Measurements from ENCODE around the gene C16orf74.

The C16orf74 gene

GRCh38 chr16:85710732-85711131 lies 40.2 kb downstream of the C16orf74 start:
- DNase-seq (ENCODE audit: insufficient read length) (no peak), FAIRE-seq (no peak)
- no peak for TF ChIP-seq POLR2A (IDR thresholded peaks at IDR 0.05; ENCODE audit: low read depth, low read length)
- TF ChIP-seq TAF1 (IDR thresholded peaks at IDR 0.05; ENCODE audit: borderline replicate concordance, low read depth, low read length), result no peak
- no peak for TF ChIP-seq POLR2AphosphoS5 (IDR thresholded peaks at IDR 0.05; ENCODE audit: low read depth, low read length)

GRCh38 chr16:85709766-85710585 lies 40.9 kb downstream of the C16orf74 start:
- DNase-seq (ENCODE audit: insufficient read length), result no peak
- no peak for TF ChIP-seq TAF1 (IDR thresholded peaks at IDR 0.05; ENCODE audit: borderline replicate concordance, low read depth, low read length)
- TF ChIP-seq POLR2AphosphoS5 (IDR thresholded peaks at IDR 0.05; ENCODE audit: low read depth, low read length), result no peak
- no peak for TF ChIP-seq POLR2A (IDR thresholded peaks at IDR 0.05; ENCODE audit: low read depth, low read length)
- no peak for FAIRE-seq

- TF ChIP-seq POLR2AphosphoS5 (IDR thresholded peaks at IDR 0.05; ENCODE audit: low read depth, low read length), result no peak
- TF ChIP-seq POLR2A (IDR thresholded peaks at IDR 0.05; ENCODE audit: low read depth, low read length), result no peak
- TF ChIP-seq TAF1 (IDR thresholded peaks at IDR 0.05; ENCODE audit: borderline replicate concordance, low read depth, low read length), result no peak
- DNase-seq (ENCODE audit: insufficient read length) (no peak), FAIRE-seq (no peak)
Measured at GRCh38 chr16:85708338-85708737, 42.6 kb downstream of the C16orf74 start.

GRCh38 chr16:85707528-85708095 lies 43.3 kb downstream of the C16orf74 start:
- FAIRE-seq, result no peak
- TF ChIP-seq POLR2AphosphoS5 (IDR thresholded peaks at IDR 0.05; ENCODE audit: low read depth, low read length) (no peak), POLR2A (IDR thresholded peaks at IDR 0.05; ENCODE audit: low read depth, low read length) (no peak), TAF1 (IDR thresholded peaks at IDR 0.05; ENCODE audit: borderline replicate concordance, low read depth, low read length) (no peak)
- DNase-seq (ENCODE audit: insufficient read length), result no peak

- DNase-seq (ENCODE audit: insufficient read length), result no peak
- FAIRE-seq, result no peak
- TF ChIP-seq POLR2A (IDR thresholded peaks at IDR 0.05; ENCODE audit: low read depth, low read length) (no peak), POLR2AphosphoS5 (IDR thresholded peaks at IDR 0.05; ENCODE audit: low read depth, low read length) (no peak)
Measured at GRCh38 chr16:85706449-85707034, 44.4 kb downstream of the C16orf74 start.

DNA sequence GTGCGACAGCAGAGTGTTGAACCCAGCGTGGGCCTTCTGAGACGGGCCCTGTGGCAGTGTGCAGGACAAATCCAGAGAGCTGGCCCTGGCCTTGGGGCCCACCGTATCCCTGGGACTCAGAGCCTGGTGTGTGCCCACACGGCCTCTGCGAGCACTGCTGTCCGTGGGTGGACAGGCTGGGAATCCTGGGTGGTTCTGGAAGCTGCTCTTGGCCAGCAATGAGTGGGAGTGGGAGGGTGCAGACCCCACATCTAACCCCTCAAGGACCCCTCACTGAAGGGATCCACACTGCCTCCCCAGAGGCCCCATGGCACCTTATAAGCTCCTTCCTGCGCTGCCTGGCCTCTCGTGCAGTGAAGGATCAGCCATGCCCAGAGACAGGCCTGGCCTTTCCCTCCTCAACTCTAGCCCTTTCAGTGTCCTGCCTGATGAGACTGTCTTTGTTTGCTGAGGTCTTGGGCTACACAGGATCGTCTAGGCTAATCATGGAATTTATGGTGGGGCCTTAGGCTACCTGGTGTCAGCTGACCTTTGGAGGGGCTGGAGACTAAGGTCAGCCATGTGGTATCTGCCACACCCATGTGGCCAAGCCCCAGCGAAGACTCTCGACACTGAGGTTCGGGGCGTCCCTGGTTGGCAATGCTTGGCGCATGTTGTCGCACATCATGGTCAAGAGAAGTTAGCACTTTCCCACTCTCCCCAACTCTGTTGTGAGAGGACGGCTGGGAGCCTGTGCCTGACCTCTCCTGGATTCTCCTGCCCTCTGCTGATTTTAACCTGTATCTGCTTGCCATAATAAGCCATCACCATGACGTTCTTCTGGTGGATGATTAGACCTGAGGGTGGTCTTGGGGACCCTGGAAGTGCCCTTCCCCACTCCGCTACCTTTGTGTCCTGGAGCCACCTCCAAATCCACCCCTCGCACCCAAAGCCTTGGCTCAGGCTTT lies 45.7 kb downstream of the C16orf74 start:
- FAIRE-seq (no peak), DNase-seq (ENCODE audit: insufficient read length) (no peak)
- no peak for TF ChIP-seq POLR2A (IDR thresholded peaks at IDR 0.05; ENCODE audit: low read depth, low read length)
- TF ChIP-seq TAF1 (IDR thresholded peaks at IDR 0.05; ENCODE audit: borderline replicate concordance, low read depth, low read length), result no peak
- no peak for TF ChIP-seq POLR2AphosphoS5 (IDR thresholded peaks at IDR 0.05; ENCODE audit: low read depth, low read length)

- DNase-seq (ENCODE audit: insufficient read length) (no peak), FAIRE-seq (no peak)
- TF ChIP-seq POLR2A (IDR thresholded peaks at IDR 0.05; ENCODE audit: low read depth, low read length), result no peak
Measured at GRCh38 chr16:85704011-85704410, 46.9 kb downstream of the C16orf74 start.

- TF ChIP-seq POLR2A (IDR thresholded peaks at IDR 0.05; ENCODE audit: low read depth, low read length) (no peak), TAF1 (IDR thresholded peaks at IDR 0.05; ENCODE audit: borderline replicate concordance, low read depth, low read length) (no peak), POLR2AphosphoS5 (IDR thresholded peaks at IDR 0.05; ENCODE audit: low read depth, low read length) (no peak)
- DNase-seq (ENCODE audit: insufficient read length) (no peak), FAIRE-seq (no peak)
Measured at GRCh38 chr16:85699628-85700027, 51.3 kb downstream of the C16orf74 start.

GRCh38 chr16:85698935-85699558 lies 51.8 kb downstream of the C16orf74 start:
- FAIRE-seq, result no peak
- no peak for DNase-seq (ENCODE audit: insufficient read length)
- TF ChIP-seq POLR2AphosphoS5 (IDR thresholded peaks at IDR 0.05; ENCODE audit: low read depth, low read length) (no peak), POLR2A (IDR thresholded peaks at IDR 0.05; ENCODE audit: low read depth, low read length) (no peak)

DNA sequence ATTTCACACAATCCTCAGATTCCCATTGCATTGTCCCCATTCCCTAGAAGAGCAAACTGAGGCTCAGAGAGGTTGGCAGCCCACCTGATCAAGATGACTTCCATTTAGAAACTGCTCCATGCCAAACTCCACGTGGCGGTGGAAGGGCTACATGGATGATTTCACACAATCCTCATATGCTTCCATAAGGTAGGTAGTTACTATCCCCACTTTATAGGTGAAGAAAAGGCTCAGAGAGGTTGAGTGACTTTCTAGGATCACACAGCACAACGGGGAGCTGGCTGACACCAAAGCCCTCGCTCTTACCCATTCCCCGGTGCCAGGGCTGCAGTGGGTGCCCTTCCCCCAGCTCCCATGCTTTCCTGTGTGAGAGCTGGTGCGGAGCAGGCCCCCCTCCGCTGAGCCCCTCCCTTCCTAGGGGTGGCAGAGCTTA lies 52.4 kb downstream of the C16orf74 start:
- no peak for TF ChIP-seq TAF1 (IDR thresholded peaks at IDR 0.05; ENCODE audit: borderline replicate concordance, low read depth, low read length)
- TF ChIP-seq POLR2A (IDR thresholded peaks at IDR 0.05; ENCODE audit: low read depth, low read length), result no peak
- TF ChIP-seq POLR2AphosphoS5 (IDR thresholded peaks at IDR 0.05; ENCODE audit: low read depth, low read length), result no peak
- DNase-seq (ENCODE audit: insufficient read length) (no peak), FAIRE-seq (no peak)

DNA sequence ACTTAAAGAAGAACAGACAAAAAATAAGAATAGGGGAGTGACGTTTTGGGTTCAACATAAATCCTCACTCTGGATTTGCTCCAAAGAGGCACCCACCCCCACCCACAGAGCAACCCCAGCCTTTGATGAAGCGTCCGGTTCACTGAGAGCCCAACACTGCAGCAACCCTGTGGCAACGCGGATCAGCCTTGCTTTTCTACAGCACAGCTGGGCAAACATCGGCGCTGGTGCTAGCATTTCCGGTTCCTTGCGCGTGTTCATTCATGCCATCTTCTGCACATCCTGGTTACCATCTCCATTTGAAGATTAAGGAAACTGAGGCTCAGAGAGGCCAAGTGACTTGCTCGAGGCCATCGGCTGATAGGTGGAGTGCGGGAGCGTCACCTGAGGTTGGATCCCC lies 53.5 kb downstream of the C16orf74 start:
- TF ChIP-seq POLR2A (IDR thresholded peaks at IDR 0.05; ENCODE audit: low read depth, low read length) (no peak), TAF1 (IDR thresholded peaks at IDR 0.05; ENCODE audit: borderline replicate concordance, low read depth, low read length) (no peak), POLR2AphosphoS5 (IDR thresholded peaks at IDR 0.05; ENCODE audit: low read depth, low read length) (no peak)
- DNase-seq (ENCODE audit: insufficient read length) (no peak), FAIRE-seq (no peak)

All from GM12892 (cell line).